Activated CD4-positive, alpha-beta T cell treated with anti-CD3 and anti-CD28 coated beads, Interleukin-2, amount 10 ng/mL, durations not matched to agents 24 days and 14 days (primary cell): ENCODE measurements around the gene UNC119B. TPM values are rescaled to one million over a fixed set of nuclear protein-coding genes. Genes with fewer than 3 reads are reported as not detected.

ENCODE experiments used
- DNase-seq: peaks from one replicate; pipeline ENCODE4 v3.0.0; 2022
- H3K27ac Mint-ChIP-seq: one replicate; pipeline ENCODE4 v1.8.0; 2022; ENCODE audit warnings: mild to moderate bottlenecking, mixed read lengths
- H3K27me3 Mint-ChIP-seq: one replicate; pipeline ENCODE4 v1.8.0; 2022; ENCODE audit warnings: mixed read lengths
- H3K36me3 Mint-ChIP-seq: one replicate; pipeline ENCODE4 v1.8.0; 2022; ENCODE audit warnings: low read depth, mild to moderate bottlenecking, mixed read lengths
- H3K4me1 Mint-ChIP-seq: one replicate; pipeline ENCODE4 v1.8.0; 2021; ENCODE audit warnings: mixed read lengths
- H3K4me3 Mint-ChIP-seq: one replicate; pipeline ENCODE4 v1.8.0; 2022; ENCODE audit warnings: mild to moderate bottlenecking, moderate library complexity, mixed read lengths
- H3K9me3 Mint-ChIP-seq: one replicate; pipeline ENCODE4 v1.8.0; 2021; ENCODE audit warnings: mixed read lengths
- intact Hi-C: fragments of 100-400 bp; cut with micrococcal nuclease; formaldehyde crosslinking; loops from one replicate; pipeline ENCODE4 v1.15.1; 2023
- total RNA-seq: library from RNA; stranded (reverse); gene quantifications from 2 replicates; pipeline ENCODE4 v1.2.3, GENCODE V29; 2022

UNC119B gene
- total RNA-seq, 1 donor from 2014 or later = 26.2 TPM

DNA sequence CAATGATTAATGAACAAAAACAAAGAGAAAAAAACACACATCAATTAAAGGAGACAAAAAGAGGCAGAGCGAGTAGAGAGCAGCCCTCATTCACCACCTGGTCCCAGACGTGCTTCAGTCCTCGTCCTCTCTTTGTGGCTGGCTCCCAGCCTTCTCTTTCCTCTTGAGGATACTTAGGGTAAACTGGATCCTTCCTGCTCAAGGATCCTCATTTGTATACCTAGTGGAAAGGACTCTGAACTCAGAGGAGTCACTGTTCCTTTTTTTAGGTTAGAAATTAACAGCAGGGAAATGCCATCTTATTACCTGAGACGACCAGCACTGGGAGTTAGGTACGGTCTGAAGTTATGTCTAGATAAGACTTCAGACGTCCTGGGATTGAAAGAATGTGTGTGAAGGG lies 13.6 kb upstream of the UNC119B start:
- Mint-ChIP-seq H3K9me3 (no peaks in the 10 kb centered on the region), H3K27me3 (no peaks in the 10 kb centered on the region), H3K36me3 (peaks cover 76% of the 10 kb centered on the region), H3K4me1 (peaks cover 27% of the 10 kb centered on the region), H3K4me3 (no peak overlapping the region), H3K27ac (no peak overlapping the region)
- DNase-seq = no peak
- intact Hi-C loops = no loop called here

- H3K36me3 Mint-ChIP-seq = peaks cover 75% of the 10 kb centered on the region
- H3K4me3 Mint-ChIP-seq = no peak overlapping the region
- no peak overlapping the region for H3K27ac Mint-ChIP-seq
These were observed 12.9 kb upstream of the UNC119B start for GRCh38 chr12:120697344-120697743.

DNA sequence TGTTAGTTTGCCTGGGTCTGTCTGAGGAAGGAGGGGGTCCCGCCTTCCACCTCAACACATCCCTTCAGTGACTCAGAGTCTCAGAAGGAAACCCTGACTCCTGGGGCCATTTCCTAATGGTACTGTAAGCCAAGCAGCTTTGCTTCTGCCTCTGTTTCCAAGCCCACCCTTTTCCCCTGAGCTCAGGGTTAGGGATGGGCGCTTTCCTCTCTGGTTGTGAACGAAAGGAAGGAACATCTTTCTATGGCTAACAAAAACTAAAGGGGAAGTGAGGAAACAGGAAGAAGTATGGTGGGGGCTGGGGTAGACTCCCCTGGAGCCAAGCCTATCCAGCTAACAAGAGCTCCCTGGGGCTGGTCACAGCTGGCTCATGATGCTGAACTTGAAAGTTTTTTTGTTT lies 11.6 kb upstream of the UNC119B start:
- H3K4me1 Mint-ChIP-seq = peaks cover 11% of the 10 kb centered on the region
- no peak overlapping the region for H3K4me3 Mint-ChIP-seq
- H3K27ac Mint-ChIP-seq = no peak overlapping the region
- no peak for DNase-seq
- H3K36me3 Mint-ChIP-seq = peaks cover 71% of the 10 kb centered on the region
- H3K27me3 Mint-ChIP-seq = no peaks in the 10 kb centered on the region
- H3K9me3 Mint-ChIP-seq = no peaks in the 10 kb centered on the region
- intact Hi-C loops = no loop called here

More at GRCh38 chr12:120697344-120697743, 12.9 kb upstream of the UNC119B start:
- H3K27me3 Mint-ChIP-seq = no peaks in the 10 kb centered on the region
- H3K9me3 Mint-ChIP-seq = no peaks in the 10 kb centered on the region
- H3K4me1 Mint-ChIP-seq = peaks cover 22% of the 10 kb centered on the region
- DNase-seq = no peak
- intact Hi-C loops = no loop called here

DNA sequence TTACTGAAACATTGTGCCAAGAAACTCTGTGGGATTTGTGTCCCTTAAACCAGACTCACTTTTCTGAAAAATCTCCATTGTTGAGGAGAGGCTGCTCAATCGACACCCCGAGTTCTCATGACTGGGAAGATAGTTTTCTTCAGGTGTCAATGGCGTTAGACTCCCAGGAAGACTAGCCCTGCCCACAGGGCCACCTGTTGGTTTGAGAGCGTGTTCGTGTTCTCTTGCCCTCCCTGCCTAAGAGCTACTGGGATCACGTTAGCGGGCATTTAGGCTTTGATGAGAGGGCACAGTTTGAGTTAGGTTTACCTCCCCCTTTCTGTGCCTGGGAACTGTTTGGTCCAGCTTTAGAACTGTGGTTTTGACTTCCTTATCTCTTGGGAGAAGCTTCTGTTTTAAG lies 10.7 kb upstream of the UNC119B start:
- Mint-ChIP-seq H3K4me1 (peaks cover 7% of the 10 kb centered on the region), H3K9me3 (no peaks in the 10 kb centered on the region), H3K36me3 (peaks cover 63% of the 10 kb centered on the region), H3K27ac (no peak overlapping the region), H3K27me3 (no peaks in the 10 kb centered on the region), H3K4me3 (no peak overlapping the region)
- intact Hi-C loops = no loop called here
- DNase-seq = no peak

DNA sequence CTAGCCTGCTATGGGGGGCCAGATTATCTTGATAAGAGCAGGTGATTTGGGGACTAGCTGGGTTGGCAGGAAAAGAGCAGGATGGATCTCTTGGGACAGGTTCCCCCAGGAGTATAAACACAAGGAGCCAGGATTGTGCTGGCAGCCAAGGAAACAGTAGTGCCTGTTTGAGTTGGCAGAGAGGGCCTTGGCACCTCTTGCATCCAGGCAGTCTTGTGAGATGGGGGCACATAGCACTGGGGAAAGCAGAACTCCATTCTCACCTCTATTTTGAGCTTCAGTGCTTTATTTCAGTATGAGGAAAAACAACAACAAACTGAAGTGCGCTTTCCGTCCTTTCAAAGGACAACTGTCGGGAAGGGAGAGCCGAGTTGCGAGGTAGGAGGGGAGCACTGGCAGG lies 9.4 kb upstream of the UNC119B start:
- Mint-ChIP-seq H3K27ac (no peak overlapping the region), H3K4me3 (no peak overlapping the region), H3K4me1 (peaks cover 7% of the 10 kb centered on the region), H3K9me3 (no peaks in the 10 kb centered on the region), H3K27me3 (no peaks in the 10 kb centered on the region), H3K36me3 (peaks cover 58% of the 10 kb centered on the region)
- no peak for DNase-seq
- intact Hi-C loops = no loop called here

DNA sequence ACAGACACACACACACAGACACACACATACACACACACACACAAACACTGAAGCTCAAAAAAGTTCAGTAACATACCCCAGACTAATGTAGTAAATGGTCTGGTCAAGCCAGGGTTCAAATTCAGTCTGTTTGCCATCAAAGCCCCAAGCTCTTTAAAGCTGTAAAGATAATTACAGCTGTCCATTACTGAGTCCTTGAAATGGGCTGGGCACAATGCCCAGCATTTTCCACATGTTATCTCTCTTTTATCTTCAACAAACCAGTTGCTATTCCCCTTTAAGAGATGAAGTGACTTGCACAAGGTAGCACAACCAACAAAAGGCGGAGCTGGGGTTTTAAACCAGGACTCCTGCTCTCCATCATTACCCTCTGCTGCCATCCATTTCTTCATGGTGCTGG lies 7.6 kb upstream of the UNC119B start:
- DNase-seq = no peak
- Mint-ChIP-seq H3K27me3 (no peaks in the 10 kb centered on the region), H3K27ac (no peak overlapping the region), H3K4me1 (peaks cover 5% of the 10 kb centered on the region), H3K9me3 (no peaks in the 10 kb centered on the region), H3K36me3 (peaks cover 41% of the 10 kb centered on the region), H3K4me3 (no peak overlapping the region)
- intact Hi-C loops = no loop called here

DNA sequence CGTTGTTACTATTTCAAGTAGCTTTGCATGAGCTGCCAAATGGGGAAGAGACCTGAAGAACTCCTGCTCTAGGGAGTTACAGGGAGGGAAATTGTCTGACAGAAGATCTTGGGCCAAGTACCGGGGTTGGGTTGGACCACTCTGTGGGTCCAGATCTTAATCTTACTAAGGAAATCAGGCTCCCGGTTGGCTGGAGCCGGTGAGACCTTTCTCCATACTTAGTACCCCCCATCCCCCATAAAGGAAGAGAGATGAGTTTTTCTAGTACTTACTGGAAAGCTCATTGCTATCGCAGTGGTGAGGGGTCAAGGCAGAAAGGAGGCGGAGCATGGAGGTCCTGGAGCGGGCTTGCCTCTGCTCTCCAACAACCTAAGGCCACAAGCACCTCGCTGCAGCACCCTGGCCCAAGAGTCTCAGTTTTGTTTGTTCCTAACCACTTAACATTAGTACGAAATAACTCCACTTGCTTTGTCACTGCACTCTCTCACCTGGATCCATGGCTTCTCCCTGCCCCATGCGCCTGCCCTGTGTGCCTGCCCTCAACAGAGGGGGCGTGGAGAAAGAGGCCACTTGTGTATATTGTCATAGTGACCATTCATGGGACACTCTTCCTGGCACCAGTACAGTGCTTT lies 6.8 kb upstream of the UNC119B start:
- Mint-ChIP-seq H3K27me3 (no peaks in the 10 kb centered on the region), H3K4me1 (peaks cover 2% of the 10 kb centered on the region), H3K4me3 (no peak overlapping the region), H3K9me3 (no peaks in the 10 kb centered on the region), H3K27ac (no peak overlapping the region), H3K36me3 (peaks cover 34% of the 10 kb centered on the region)
- intact Hi-C loops = no loop called here
- DNase-seq = no peak

- Mint-ChIP-seq H3K36me3 (peaks cover 19% of the 10 kb centered on the region), H3K27ac (no peak overlapping the region), H3K9me3 (no peaks in the 10 kb centered on the region), H3K4me3 (no peak overlapping the region), H3K4me1 (peaks cover 5% of the 10 kb centered on the region), H3K27me3 (no peaks in the 10 kb centered on the region)
- intact Hi-C loops = no loop called here
- no peak for DNase-seq
These were observed 4.6 kb upstream of the UNC119B start for GRCh38 chr12:120705618-120706017.

DNA sequence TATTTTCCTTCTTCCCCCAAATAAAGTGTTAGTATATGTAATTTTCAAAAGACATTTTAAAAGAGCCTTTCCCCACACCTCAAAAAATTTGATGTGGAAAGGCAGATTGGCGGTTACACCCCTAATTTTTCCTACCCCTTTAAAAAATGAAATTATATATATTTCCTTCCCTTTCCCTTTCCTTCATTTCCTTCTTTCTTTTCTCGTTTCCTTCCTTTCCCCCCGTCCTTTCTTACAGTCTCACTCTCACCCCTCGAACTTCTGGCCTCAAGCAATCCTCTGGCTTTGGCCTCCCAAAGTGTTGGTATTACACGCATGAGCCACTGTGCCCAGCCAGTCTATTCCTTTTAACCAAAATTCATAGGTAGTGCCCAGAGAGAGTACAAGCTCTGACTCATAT lies 4.2 kb upstream of the UNC119B start:
- Mint-ChIP-seq H3K4me1 (peaks cover 6% of the 10 kb centered on the region), H3K9me3 (no peaks in the 10 kb centered on the region), H3K4me3 (no peak overlapping the region), H3K27me3 (no peaks in the 10 kb centered on the region), H3K36me3 (peaks cover 15% of the 10 kb centered on the region), H3K27ac (no peak overlapping the region)
- DNase-seq = no peak
- intact Hi-C loops = no loop called here

DNA sequence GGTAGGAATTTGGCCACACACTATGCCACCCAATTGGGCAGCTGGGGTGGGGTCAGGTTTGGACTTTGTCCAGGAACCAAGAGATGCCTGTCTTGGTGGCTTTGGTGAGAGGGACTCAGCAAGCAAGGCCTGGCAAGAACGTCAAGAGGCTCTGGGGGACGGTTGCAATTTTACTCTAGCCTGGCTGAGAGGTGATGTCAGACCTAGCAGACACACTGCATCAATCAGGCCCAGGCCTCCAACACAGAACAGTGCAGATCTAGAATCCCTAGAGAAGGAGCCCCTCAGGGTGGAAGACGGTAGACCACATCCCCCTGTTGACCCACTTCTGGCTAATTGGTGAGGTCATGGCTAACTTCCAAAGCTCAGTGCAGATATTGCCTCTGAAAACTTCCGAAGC lies 1.6 kb upstream of the UNC119B start:
- Mint-ChIP-seq H3K9me3 (no peaks in the 10 kb centered on the region), H3K4me1 (peaks cover 18% of the 10 kb centered on the region), H3K27ac (no peak overlapping the region), H3K36me3 (peaks cover 10% of the 10 kb centered on the region), H3K27me3 (no peaks in the 10 kb centered on the region), H3K4me3 (peak overlapping the region; percentile 16)
- DNase-seq = no peak
- intact Hi-C loops = no loop called here

GRCh38 chr12:120710805-120711296 lies 593 bp downstream of the UNC119B start:
- Mint-ChIP-seq H3K4me3 (peak overlapping the region; percentile 83), H3K27ac (peak overlapping the region; percentile 74), H3K27me3 (no peaks in the 10 kb centered on the region), H3K4me1 (peaks cover 23% of the 10 kb centered on the region), H3K36me3 (peaks cover 20% of the 10 kb centered on the region), H3K9me3 (no peaks in the 10 kb centered on the region)
- intact Hi-C loops = loop anchor here (1.0 to 10.0 kb wide), 5 partner anchors 14 to 264 kb away; partner anchors contain the start of genes ACADS and HNF1A
- peak; percentile 79 for DNase-seq

GRCh38 chr12:120711411-120711810 lies 1.2 kb downstream of the UNC119B start:
- H3K27ac Mint-ChIP-seq = peak overlapping the region; percentile 74
- peaks cover 24% of the 10 kb centered on the region for H3K4me1 Mint-ChIP-seq
- DNase-seq = peak; percentile 62
- H3K9me3 Mint-ChIP-seq = no peaks in the 10 kb centered on the region
- H3K4me3 Mint-ChIP-seq = peak overlapping the region; percentile 83
- H3K36me3 Mint-ChIP-seq = peaks cover 22% of the 10 kb centered on the region
- intact Hi-C loops = loop anchor here (1.0 to 10.0 kb wide), 5 partner anchors 13 to 263 kb away; partner anchors contain the start of genes ACADS and HNF1A
- H3K27me3 Mint-ChIP-seq = no peaks in the 10 kb centered on the region

DNA sequence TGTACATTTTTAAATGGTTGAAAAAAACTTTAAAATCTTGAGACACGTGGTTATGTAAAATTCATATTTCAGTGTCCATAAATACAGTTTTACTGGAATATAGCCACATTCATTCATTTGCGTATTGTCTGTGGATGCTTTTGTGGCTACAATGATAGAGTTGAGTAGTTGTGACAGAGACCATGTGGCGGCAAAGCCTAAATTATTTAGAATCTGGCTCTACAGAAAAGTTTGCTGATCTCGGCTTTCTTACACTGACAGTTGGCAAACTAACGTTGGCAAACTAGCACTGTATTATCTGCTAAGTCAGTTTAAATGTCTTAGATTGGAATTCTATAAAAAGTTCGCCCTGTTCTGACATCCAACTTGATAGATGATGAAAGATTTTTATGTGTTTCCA lies 2.4 kb downstream of the UNC119B start:
- no peaks in the 10 kb centered on the region for H3K27me3 Mint-ChIP-seq
- H3K4me3 Mint-ChIP-seq = no peak overlapping the region
- H3K9me3 Mint-ChIP-seq = no peaks in the 10 kb centered on the region
- no peak overlapping the region for H3K27ac Mint-ChIP-seq
- peaks cover 25% of the 10 kb centered on the region for H3K4me1 Mint-ChIP-seq
- no peak for DNase-seq
- peaks cover 28% of the 10 kb centered on the region for H3K36me3 Mint-ChIP-seq
- intact Hi-C loops = loop anchor here (5.0 to 10.0 kb wide), 2 partner anchors 35 to 262 kb away; partner anchors contain the start of gene HNF1A

DNA sequence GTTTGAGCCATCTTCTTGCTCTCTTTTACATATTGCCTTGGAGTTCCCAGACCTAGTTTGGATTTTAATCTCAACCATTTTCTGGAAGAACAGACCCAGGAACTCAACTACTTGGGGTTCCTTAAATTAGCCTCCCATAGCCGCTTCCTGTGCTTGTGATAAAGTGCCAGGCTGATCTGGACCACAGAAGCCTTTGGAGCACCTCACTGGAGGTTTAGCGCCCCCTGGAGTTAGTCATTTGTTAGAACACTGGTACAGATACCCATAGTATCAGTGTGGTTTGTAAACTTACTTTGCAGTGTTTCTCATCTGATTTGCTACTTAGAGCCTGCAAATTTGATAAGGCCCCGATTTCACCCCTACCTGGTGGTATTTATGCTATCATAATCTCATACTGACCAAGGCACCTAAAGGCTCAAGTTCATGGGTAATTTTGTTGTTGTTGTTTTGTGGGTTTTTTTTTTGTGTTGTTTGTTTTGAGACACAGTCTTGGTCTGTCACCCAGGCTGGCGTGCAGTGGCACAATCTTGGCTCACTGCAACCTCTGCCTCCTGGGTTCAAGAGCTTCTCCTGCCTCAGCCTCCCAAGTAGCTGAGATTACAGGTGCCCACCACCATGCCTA lies 3.7 kb downstream of the UNC119B start:
- Mint-ChIP-seq H3K4me1 (peaks cover 34% of the 10 kb centered on the region), H3K27ac (peak overlapping the region; percentile 62), H3K4me3 (peak overlapping the region; percentile 3), H3K9me3 (no peaks in the 10 kb centered on the region), H3K36me3 (peaks cover 36% of the 10 kb centered on the region), H3K27me3 (no peaks in the 10 kb centered on the region)
- intact Hi-C loops = loop anchor here (1.0 to 10.0 kb wide), 4 partner anchors 37 to 261 kb away; partner anchors contain the start of gene HNF1A
- peak; percentile 94 for DNase-seq
